GM18507 (cell line): ENCODE measurements around the gene RPS15A.
"Not testable (repeated sequence)": the region's sequence is repeated elsewhere in the genome, so short reads cannot be mapped to it uniquely, and the experiment has no call there.

Experiments
- DNase-seq: peaks from one replicate; pipeline ENCODE4 v3.0.0; 2011; ENCODE audit warnings: low read depth; ENCODE audit not compliant: insufficient read length; ENCODE audit errors: extremely low spot score
- FAIRE-seq: peaks from 2 replicates; lab custom pipeline; 2011; peaks lifted over from hg19 to GRCh38; lab: Jason Lieb, UNC

The RPS15A gene

GRCh38 chr16:18800293-18800692 is 10.2 kb upstream of the RPS15A start:
- no peak for DNase-seq
- FAIRE-seq, result no peak

- DNase-seq (no peak), FAIRE-seq (no peak)
These were observed 9.4 kb upstream of the RPS15A start for GRCh38 chr16:18799500-18799899.

- no peak for DNase-seq
- FAIRE-seq, result no peak
These were observed 7.6 kb upstream of the RPS15A start for GRCh38 chr16:18797746-18798145.

- DNase-seq (no peak), FAIRE-seq (no peak)
These were observed 6.2 kb upstream of the RPS15A start for GRCh38 chr16:18796377-18796776.

GRCh38 chr16:18792836-18793433 is 2.8 kb upstream of the RPS15A start:
- DNase-seq, result no peak
- FAIRE-seq, result no peak

GRCh38 chr16:18789515-18789849 is 652 bp downstream of the RPS15A start:
- FAIRE-seq (no peak), DNase-seq (no peak)

GRCh38 chr16:18788828-18789514 is 1.2 kb downstream of the RPS15A start:
- DNase-seq (no peak), FAIRE-seq (no peak)

GRCh38 chr16:18784917-18785623 is 5.1 kb downstream of the RPS15A start:
- no peak for DNase-seq
- FAIRE-seq, result no peak

- DNase-seq (no peak), FAIRE-seq (no peak)
These were observed 6.4 kb downstream of the RPS15A start for GRCh38 chr16:18783430-18784341.

GRCh38 chr16:18782697-18783429 is 7.3 kb downstream of the RPS15A start:
- DNase-seq (no peak), FAIRE-seq (no peak)

- DNase-seq, FAIRE-seq: not testable (repeated sequence)
These were observed 8.9 kb downstream of the RPS15A start for GRCh38 chr16:18781232-18781631.

GRCh38 chr16:18780460-18781026 is 9.6 kb downstream of the RPS15A start:
- DNase-seq, result not testable (repeated sequence)

GRCh38 chr16:18777664-18778063 is 12.5 kb downstream of the RPS15A start:
- not testable (repeated sequence) for DNase-seq, FAIRE-seq

More at GRCh38 chr16:18780460-18781026, 9.6 kb downstream of the RPS15A start:
- not testable (repeated sequence) for FAIRE-seq

GRCh38 chr16:18776334-18776733 is 13.8 kb downstream of the RPS15A start:
- not testable (repeated sequence) for FAIRE-seq, DNase-seq

GRCh38 chr16:18774651-18775050 is 15.5 kb downstream of the RPS15A start:
- not testable (repeated sequence) for FAIRE-seq, DNase-seq

GRCh38 chr16:18772171-18772570 is 18.0 kb downstream of the RPS15A start:
- not testable (repeated sequence) for DNase-seq, FAIRE-seq

- DNase-seq, FAIRE-seq: not testable (repeated sequence)
These were observed 19.7 kb downstream of the RPS15A start for GRCh38 chr16:18770336-18770962.

GRCh38 chr16:18767217-18767616 is 22.9 kb downstream of the RPS15A start:
- FAIRE-seq, result peak; percentile 73

More at GRCh38 chr16:18767217-18767616, 22.9 kb downstream of the RPS15A start:
- DNase-seq, result not testable (repeated sequence)
